ENCODE measurements around the gene P2RY2.

Gene P2RY2

DNA sequence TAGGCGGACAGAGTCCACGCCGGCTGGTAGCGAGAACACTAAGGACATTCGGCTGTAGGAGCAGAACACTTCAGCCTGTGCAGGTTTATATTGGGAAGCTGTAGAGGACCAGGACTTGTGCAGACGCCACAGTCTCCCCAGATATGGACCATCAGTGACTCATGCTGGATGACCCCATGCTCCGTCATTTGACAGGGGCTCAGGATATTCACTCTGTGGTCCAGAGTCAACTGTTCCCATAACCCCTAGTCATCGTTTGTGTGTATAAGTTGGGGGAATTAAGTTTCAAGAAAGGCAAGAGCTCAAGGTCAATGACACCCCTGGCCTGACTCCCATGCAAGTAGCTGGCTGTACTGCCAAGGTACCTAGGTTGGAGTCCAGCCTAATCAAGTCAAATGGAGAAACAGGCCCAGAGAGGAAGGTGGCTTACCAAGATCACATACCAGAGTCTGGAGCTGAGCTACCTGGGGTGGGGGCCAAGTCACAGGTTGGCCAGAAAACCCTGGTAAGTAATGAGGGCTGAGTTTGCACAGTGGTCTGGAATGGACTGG is 17.2 kb downstream of the P2RY2 start:
- Histone ChIP-seq H3K4me3 (ENCODE audit: low read depth, low read length) (no peak overlapping the region), H3K27me3 (no peaks in the 10 kb centered on the region), H3K9me3 (no peaks in the 10 kb centered on the region), H3K36me3 (no peaks in the 10 kb centered on the region), H3K4me1 (peaks cover 3% of the 10 kb centered on the region; the same call in 1 of the 2 replicates)
- DNase-seq = peak; percentile 0
- TF ChIP-seq, protein P1, sequence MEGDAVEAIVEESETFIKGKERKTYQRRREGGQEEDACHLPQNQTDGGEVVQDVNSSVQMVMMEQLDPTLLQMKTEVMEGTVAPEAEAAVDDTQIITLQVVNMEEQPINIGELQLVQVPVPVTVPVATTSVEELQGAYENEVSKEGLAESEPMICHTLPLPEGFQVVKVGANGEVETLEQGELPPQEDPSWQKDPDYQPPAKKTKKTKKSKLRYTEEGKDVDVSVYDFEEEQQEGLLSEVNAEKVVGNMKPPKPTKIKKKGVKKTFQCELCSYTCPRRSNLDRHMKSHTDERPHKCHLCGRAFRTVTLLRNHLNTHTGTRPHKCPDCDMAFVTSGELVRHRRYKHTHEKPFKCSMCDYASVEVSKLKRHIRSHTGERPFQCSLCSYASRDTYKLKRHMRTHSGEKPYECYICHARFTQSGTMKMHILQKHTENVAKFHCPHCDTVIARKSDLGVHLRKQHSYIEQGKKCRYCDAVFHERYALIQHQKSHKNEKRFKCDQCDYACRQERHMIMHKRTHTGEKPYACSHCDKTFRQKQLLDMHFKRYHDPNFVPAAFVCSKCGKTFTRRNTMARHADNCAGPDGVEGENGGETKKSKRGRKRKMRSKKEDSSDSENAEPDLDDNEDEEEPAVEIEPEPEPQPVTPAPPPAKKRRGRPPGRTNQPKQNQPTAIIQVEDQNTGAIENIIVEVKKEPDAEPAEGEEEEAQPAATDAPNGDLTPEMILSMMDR (IDR thresholded peaks at IDR 0.05; ENCODE audit: low read depth, low read length) = no peak

DNA sequence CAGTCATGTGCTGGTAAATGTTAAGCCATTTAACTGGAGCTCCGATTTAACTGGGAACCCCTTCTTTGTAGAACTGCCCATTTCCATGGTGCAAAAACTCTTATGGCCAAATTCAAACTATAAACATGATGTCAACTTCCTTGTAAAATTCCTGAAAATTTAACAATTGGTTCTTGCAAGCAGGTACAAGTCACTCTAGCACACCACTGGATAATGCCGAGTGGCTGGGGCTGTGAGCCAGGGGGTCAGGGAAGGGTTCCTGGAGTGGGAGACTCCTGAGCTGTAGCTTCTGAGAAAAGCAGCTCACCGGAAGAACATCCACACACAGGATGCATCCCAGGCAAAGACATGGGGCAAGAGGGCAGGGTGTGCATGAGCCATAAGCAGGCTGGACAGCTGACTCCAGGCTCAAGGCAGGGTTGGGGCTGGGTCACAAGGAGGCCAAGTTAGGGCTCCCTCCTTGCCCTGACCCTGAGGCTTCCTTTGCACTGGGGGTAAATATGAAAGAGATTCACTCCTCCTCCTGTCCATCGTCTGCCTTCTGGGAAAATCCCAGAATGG is 18.2 kb downstream of the P2RY2 start:
- H3K9me3 ChIP-seq = no peaks in the 10 kb centered on the region
- H3K4me1 ChIP-seq = peaks cover 3% of the 10 kb centered on the region; the same call in 1 of the 2 replicates
- peak; percentile 1 for DNase-seq
- H3K27me3 ChIP-seq = no peaks in the 10 kb centered on the region
- H3K4me3 ChIP-seq (ENCODE audit: low read depth, low read length) = no peak overlapping the region
- TF ChIP-seq, protein P1 (IDR thresholded peaks at IDR 0.05; ENCODE audit: low read depth, low read length) = no peak
- H3K36me3 ChIP-seq = no peaks in the 10 kb centered on the region

DNA sequence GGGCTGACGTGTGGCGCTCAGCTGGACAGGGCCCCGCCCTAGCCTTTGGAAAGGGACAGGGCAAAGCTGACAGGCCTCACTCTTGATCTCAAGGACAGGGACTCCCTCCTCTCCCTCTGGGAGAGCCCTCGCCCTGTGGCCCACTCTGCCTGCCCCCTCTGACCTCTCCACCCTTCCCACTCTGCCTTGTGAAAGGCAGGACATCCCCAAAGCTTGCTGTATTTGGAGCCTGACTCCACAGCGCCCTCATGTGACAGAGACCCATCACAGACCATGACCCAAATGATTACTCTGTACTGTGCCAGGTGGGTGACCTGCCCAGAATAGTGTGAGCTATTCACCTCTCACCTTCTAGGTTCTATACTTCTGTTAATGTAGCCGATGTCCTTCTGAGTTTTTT is 18.8 kb downstream of the P2RY2 start:
- no peak overlapping the region for H3K4me3 ChIP-seq (ENCODE audit: low read depth, low read length)
- DNase-seq = peak; percentile 49

DNA sequence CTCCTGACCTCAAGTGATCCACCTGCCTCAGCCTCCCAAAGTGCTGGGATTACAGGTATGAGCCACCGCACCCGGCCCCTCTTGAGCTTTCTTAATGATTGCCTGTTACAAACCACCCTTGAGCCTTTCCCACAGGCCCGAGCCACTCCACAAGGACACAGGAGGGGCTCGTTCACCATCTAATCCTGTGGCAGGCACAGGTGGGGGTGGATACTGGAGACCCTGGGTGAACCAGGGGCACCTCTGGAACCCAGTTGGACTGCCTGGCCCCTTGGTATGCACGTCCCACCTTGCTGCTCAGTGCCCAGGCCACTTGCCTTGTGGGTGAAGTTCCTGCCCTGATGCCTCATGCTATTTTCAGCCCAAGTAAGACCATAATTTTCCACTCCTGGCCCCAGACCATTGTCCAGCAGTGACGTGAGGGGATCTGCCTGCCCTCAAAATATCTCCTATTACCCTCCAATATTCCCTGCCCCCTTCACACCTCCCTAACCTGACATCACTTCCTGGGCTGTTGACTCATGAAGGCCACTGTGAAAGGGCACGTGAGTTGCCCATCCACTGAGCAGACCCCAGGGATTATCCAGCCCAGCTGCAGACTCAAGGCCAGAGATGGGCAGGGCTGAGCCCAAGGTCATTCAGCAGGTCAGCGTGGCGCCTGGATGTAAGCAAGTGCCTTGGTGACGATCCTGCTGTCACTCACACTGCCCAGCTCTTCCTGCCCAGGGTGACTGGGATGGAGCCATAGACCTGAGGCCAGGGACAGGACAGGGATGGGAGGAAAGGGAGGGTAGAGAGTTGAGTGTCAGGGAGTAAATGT is 19.6 kb downstream of the P2RY2 start:
- H3K36me3 ChIP-seq = no peaks in the 10 kb centered on the region
- H3K9me3 ChIP-seq = no peaks in the 10 kb centered on the region
- no peaks in the 10 kb centered on the region for H3K27me3 ChIP-seq
- DNase-seq = no peak
- H3K4me1 ChIP-seq = peaks cover 8% of the 10 kb centered on the region
- H3K4me3 ChIP-seq (ENCODE audit: low read depth, low read length) = no peak overlapping the region
- TF ChIP-seq, protein P1 (IDR thresholded peaks at IDR 0.05; ENCODE audit: low read depth, low read length) = no peak

More for the DNA sequence above, 18.8 kb downstream of the P2RY2 start:
- Histone ChIP-seq H3K9me3 (no peaks in the 10 kb centered on the region), H3K4me1 (peaks cover 3% of the 10 kb centered on the region; the same call in 1 of the 2 replicates), H3K27me3 (no peaks in the 10 kb centered on the region), H3K36me3 (no peaks in the 10 kb centered on the region)
- TF ChIP-seq, protein P1 (IDR thresholded peaks at IDR 0.05; ENCODE audit: low read depth, low read length) = peak; percentile 73

DNA sequence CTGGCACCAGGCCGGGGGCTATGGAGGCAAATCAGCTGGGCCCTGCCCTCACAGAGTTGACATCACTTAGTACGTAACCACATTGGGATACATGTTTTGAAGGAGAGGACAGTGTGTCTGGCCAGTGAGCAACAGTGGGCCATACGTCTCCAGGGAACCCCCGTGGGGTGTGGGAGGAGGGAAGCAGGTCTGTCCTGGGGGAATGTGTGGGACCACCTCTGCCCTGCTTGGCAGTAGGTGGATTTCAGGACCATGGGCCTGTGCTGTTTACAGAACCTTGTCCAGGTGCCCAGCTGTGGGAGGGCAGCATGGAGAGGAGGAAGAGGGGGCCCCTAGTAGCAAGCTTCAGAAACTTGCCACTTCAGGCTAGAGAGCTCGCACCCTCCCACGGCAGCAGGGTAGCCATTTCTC is 21.0 kb downstream of the P2RY2 start:
- no peak for DNase-seq
- Histone ChIP-seq H3K4me1 (peaks cover 15% of the 10 kb centered on the region), H3K4me3 (ENCODE audit: low read depth, low read length) (no peak overlapping the region), H3K36me3 (no peaks in the 10 kb centered on the region), H3K9me3 (no peaks in the 10 kb centered on the region), H3K27me3 (no peaks in the 10 kb centered on the region)
- TF ChIP-seq, protein P1 (IDR thresholded peaks at IDR 0.05; ENCODE audit: low read depth, low read length) = no peak
